OCI-LY1 (cell line): ENCODE data around the gene SGSM1.

Experiments
- EZH2 ChIP-seq: fragments of 200-600 bp; sonication (generic), shearing (Covaris generic); IDR thresholded peaks from 2 replicates; pipeline ENCODE4 v1.8.0; 2017; ENCODE audit warnings: borderline replicate concordance, mixed run types, mild to moderate bottlenecking, antibody characterized with exemption, low read length, moderate library complexity, mixed read lengths
- TF ChIP-seq, protein P1 (sequence below): fragments of 200-600 bp; sonication (generic), shearing (Covaris generic); IDR thresholded peaks from 2 replicates; pipeline ENCODE4 v1.5.1; 2017; ENCODE audit warnings: mild to moderate bottlenecking, antibody characterized with exemption, low read length, moderate library complexity, mixed read lengths

DNA sequence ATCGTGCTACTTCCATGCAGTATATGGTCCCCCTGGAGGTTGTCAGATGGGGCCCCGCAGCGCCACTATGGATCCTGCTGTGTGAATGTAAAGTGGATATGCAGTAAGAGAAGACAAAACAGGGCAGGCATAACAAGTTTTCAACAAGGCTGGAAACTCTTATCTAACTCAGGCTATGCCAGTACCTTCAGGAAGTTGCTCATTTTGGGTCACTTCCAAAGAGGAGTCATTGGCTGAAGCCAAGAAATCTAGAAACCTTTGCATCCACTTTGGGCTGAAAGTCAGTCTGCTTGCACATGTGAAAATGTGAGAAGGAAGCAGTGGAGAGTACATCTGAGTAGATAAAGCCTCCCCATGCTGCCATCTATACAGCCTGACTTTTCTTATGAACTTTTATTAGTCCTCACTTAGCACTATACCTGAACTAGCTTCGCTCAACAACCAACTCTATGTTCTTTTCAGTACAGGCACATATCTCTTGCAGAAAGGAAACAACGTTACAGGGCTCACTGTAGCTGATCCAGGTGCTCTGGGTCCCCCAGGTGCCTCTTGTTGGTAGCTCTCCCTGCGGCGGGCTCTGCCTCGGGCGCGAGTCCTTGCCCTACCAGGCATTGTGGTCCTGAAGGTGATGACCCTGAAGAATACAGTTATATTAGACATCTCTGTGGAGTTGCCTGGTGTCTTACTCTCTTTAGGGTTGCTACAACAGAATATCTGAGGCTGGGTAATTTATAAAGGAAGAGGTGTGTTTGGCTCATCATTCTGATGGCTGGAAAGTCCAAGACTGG, 43.9 kb upstream of the SGSM1 start:
- TF ChIP-seq, protein P1, sequence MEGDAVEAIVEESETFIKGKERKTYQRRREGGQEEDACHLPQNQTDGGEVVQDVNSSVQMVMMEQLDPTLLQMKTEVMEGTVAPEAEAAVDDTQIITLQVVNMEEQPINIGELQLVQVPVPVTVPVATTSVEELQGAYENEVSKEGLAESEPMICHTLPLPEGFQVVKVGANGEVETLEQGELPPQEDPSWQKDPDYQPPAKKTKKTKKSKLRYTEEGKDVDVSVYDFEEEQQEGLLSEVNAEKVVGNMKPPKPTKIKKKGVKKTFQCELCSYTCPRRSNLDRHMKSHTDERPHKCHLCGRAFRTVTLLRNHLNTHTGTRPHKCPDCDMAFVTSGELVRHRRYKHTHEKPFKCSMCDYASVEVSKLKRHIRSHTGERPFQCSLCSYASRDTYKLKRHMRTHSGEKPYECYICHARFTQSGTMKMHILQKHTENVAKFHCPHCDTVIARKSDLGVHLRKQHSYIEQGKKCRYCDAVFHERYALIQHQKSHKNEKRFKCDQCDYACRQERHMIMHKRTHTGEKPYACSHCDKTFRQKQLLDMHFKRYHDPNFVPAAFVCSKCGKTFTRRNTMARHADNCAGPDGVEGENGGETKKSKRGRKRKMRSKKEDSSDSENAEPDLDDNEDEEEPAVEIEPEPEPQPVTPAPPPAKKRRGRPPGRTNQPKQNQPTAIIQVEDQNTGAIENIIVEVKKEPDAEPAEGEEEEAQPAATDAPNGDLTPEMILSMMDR, result no peak
- TF ChIP-seq EZH2, result no peak
